SK-N-SH (cell line): ENCODE data around the gene ALAS2. TPM values are rescaled to one million over a fixed set of nuclear protein-coding genes. Genes with fewer than 3 reads are reported as not detected.

ENCODE experiments used
- CTCF ChIA-PET: fragments of 300-600, 350-600 bp; formaldehyde crosslinking; extraction: SDS; loops from one replicate; lab custom pipeline; 2021; lab: Yijun Ruan, JAX
- POLR2A ChIA-PET: fragments of 350-600 bp; sonication (Branson Sonifier 250); formaldehyde crosslinking; extraction: SDS; loops from one replicate; lab custom pipeline; 2020; ENCODE audit warnings: antibody characterized with exemption, inconsistent platforms; lab: Yijun Ruan, JAX
- DNase-seq: peaks from one replicate; pipeline ENCODE4 v3.0.0; 2012
- H2AFZ ChIP-seq: fragments of 200-600 bp; sonication (generic); 2 replicates; pipeline ENCODE4 v1.8.1; 2016; ENCODE audit warnings: antibody characterized with exemption, mild to moderate bottlenecking, low read depth
- H3F3A ChIP-seq: fragments of 200-600 bp; sonication (generic); replicated peaks from 2 replicates; pipeline ENCODE3; 2016; ENCODE audit warnings: antibody characterized with exemption, mild to moderate bottlenecking; ENCODE audit not compliant: insufficient read depth
- H3K27ac ChIP-seq, 2 experiments: fragments of 200-500 bp in 1 of 2; fragments of 200-600 bp in 1 of 2; sonication (Bioruptor generic) in 1 of 2; sonication (generic), shearing (Covaris generic) in 1 of 2; 2 replicates each; pipeline versions ENCODE4 v1.5.1 to v1.6.1; 2014 to 2016; ENCODE audit warnings: low read depth in 2 of 2, inconsistent platforms in 1 of 2, low read length in 1 of 2, mild to moderate bottlenecking in 1 of 2, mixed read lengths in 1 of 2
- H3K27me3 ChIP-seq: fragments of 200-600 bp; sonication (generic), shearing (Covaris generic); 2 replicates; pipeline ENCODE4 v1.6.1; 2016; ENCODE audit warnings: mixed run types; ENCODE audit not compliant: insufficient read depth
- H3K36me3 ChIP-seq, 2 experiments: fragments of 200-500 bp in 1 of 2; fragments of 200-600 bp in 1 of 2; sonication (Bioruptor generic) in 1 of 2; sonication (generic) in 1 of 2; replicated peaks in 1 of 2; 2 replicates each; pipeline versions ENCODE3 to v1.5.1; 2014 to 2016; ENCODE audit warnings: low read length in 1 of 2, mild to moderate bottlenecking in 1 of 2; ENCODE audit not compliant: insufficient read depth in 2 of 2, control insufficient read depth in 1 of 2
- H3K4me1 ChIP-seq, 2 experiments: fragments of 200-500 bp in 1 of 2; fragments of 200-600 bp in 1 of 2; sonication (Bioruptor generic) in 1 of 2; sonication (generic), shearing (Covaris generic) in 1 of 2; 2 replicates each; pipeline versions ENCODE4 v1.5.1 to v1.6.1; 2014 to 2016; ENCODE audit warnings: low read depth in 1 of 2, low read length in 1 of 2, mixed run types in 1 of 2; ENCODE audit not compliant: insufficient read depth in 2 of 2, control insufficient read depth in 1 of 2
- H3K4me2 ChIP-seq: fragments of 200-600 bp; sonication (generic), shearing (Covaris generic); 2 replicates; pipeline ENCODE4 v1.6.1; 2017; ENCODE audit warnings: mixed run types
- H3K4me3 ChIP-seq, 2 experiments: fragments of 200-500 bp in 1 of 2; fragments of 200-600 bp in 1 of 2; sonication (Bioruptor generic) in 1 of 2; sonication (generic), shearing (Covaris generic) in 1 of 2; 2 replicates each; pipeline versions ENCODE4 v1.5.1 to v1.8.1; 2014 to 2016; ENCODE audit warnings: low read depth in 2 of 2, inconsistent platforms in 1 of 2, low read length in 1 of 2, mild to moderate bottlenecking in 1 of 2, mixed read lengths in 1 of 2, moderate library complexity in 1 of 2
- H3K79me2 ChIP-seq: fragments of 200-600 bp; sonication (generic); 2 replicates; pipeline ENCODE4 v1.8.1; 2017; ENCODE audit warnings: mild to moderate bottlenecking; ENCODE audit not compliant: insufficient read depth
- H3K9ac ChIP-seq: fragments of 200-600 bp; sonication (generic); 2 replicates; pipeline ENCODE4 v1.6.1; 2017; ENCODE audit warnings: mixed run types
- H3K9me2 ChIP-seq: fragments of 200-600 bp; sonication (generic); 2 replicates; pipeline ENCODE4 v1.6.1; 2017; ENCODE audit warnings: mixed run types
- H3K9me3 ChIP-seq: fragments of 200-600 bp; sonication (generic); 2 replicates; pipeline ENCODE4 v1.6.1; 2017; ENCODE audit warnings: mixed run types, mild to moderate bottlenecking, moderate library complexity
- H4K20me1 ChIP-seq: fragments of 200-600 bp; sonication (generic); 2 replicates; pipeline ENCODE4 v1.6.1; 2017; ENCODE audit warnings: mild to moderate bottlenecking, mixed run types; ENCODE audit not compliant: insufficient read depth
- CHD2 ChIP-seq: fragments of 150-350 bp; IDR thresholded peaks from 2 replicates; pipeline ENCODE4 v1.6.1; 2018; ENCODE audit warnings: low read length; ENCODE audit not compliant: partially characterized antibody
- ELF1 ChIP-seq: IDR thresholded peaks from 2 replicates; pipeline ENCODE4 v1.4.0; 2012
- EP300 ChIP-seq, 2 experiments: IDR thresholded peaks; 2 replicates each; pipeline versions ENCODE4 v1.4.0 to v1.6.1; 2012; ENCODE audit warnings: borderline replicate concordance in 1 of 2, low read depth in 1 of 2, low read length in 1 of 2
- EZH2phosphoT487 ChIP-seq: fragments of 200-600 bp; sonication (generic); IDR thresholded peaks from 2 replicates; pipeline ENCODE4 v1.6.1; 2017; ENCODE audit warnings: low read depth, mixed run types, mild to moderate bottlenecking, antibody characterized with exemption, moderate library complexity, borderline replicate concordance
- IRF3 ChIP-seq: fragments of 150-350 bp; IDR thresholded peaks from 2 replicates; pipeline ENCODE4 v1.6.1; 2016; ENCODE audit warnings: mild to moderate bottlenecking, low read depth, low read length
- JUND ChIP-seq: IDR thresholded peaks from 2 replicates; pipeline ENCODE4 v1.4.0; 2012
- MAX ChIP-seq: IDR thresholded peaks from 2 replicates; pipeline ENCODE4 v1.4.0; 2012; ENCODE audit warnings: low read depth
- MEF2A ChIP-seq: IDR thresholded peaks from 2 replicates; pipeline ENCODE4 v1.4.0; 2012; ENCODE audit warnings: low read depth, borderline replicate concordance
- NFIC ChIP-seq: IDR thresholded peaks from 2 replicates; pipeline ENCODE4 v1.4.0; 2012; ENCODE audit warnings: borderline replicate concordance
- NRF1 ChIP-seq: IDR thresholded peaks from 2 replicates; pipeline ENCODE4 v1.6.1; 2012; ENCODE audit warnings: low read depth, mild to moderate bottlenecking, low read length
- PBX3 ChIP-seq: IDR thresholded peaks from 2 replicates; pipeline ENCODE4; 2012
- RAD21 ChIP-seq: IDR thresholded peaks from 2 replicates; pipeline ENCODE4 v1.6.1; 2012; ENCODE audit warnings: mild to moderate bottlenecking, low read length
- REST ChIP-seq: IDR thresholded peaks from 2 replicates; pipeline ENCODE4 v1.6.1; 2012; ENCODE audit warnings: mild to moderate bottlenecking, low read depth, low read length, moderate library complexity
- SIN3A ChIP-seq: IDR thresholded peaks from 2 replicates; pipeline ENCODE4 v1.6.1; 2012; ENCODE audit warnings: low read depth, mild to moderate bottlenecking, low read length, moderate library complexity, borderline replicate concordance
- SMC3 ChIP-seq: IDR thresholded peaks from 2 replicates; pipeline ENCODE4 v1.6.1; 2012; ENCODE audit warnings: low read depth, low read length, improper control_type of control experiment
- TAF1 ChIP-seq: IDR thresholded peaks from 2 replicates; pipeline ENCODE4 v1.6.1; 2012; ENCODE audit warnings: low read depth, mild to moderate bottlenecking, low read length, moderate library complexity, borderline replicate concordance
- TCF12 ChIP-seq: IDR thresholded peaks from 2 replicates; pipeline ENCODE4 v1.4.0; 2012
- TEAD4 ChIP-seq: IDR thresholded peaks from 2 replicates; pipeline ENCODE4 v1.4.0; 2012; ENCODE audit warnings: mild to moderate bottlenecking, borderline replicate concordance; ENCODE audit not compliant: insufficient read depth
- USF1 ChIP-seq: IDR thresholded peaks from 2 replicates; pipeline ENCODE4 v1.4.0; 2012; ENCODE audit warnings: low read depth, borderline replicate concordance
- USF2 ChIP-seq: fragments of 150-350 bp; IDR thresholded peaks from 2 replicates; pipeline ENCODE4 v1.6.1; 2017; ENCODE audit warnings: antibody characterized with exemption, low read length, low read depth, borderline replicate concordance
- YY1 ChIP-seq: IDR thresholded peaks from 2 replicates; pipeline ENCODE4 v1.4.0; 2012; ENCODE audit warnings: low read depth, mild to moderate bottlenecking
- WGBS: methylation state at CpG from one replicate; pipeline ENCODE4 v1.1.6; 2017; ENCODE audit warnings: low lambda C conversion rate; 5-methylcytosine and 5-hydroxymethylcytosine counted together
- polyA plus RNA-seq, 3 experiments: library from polyadenylated mRNA; depleted of rRNA; stranded (reverse); fragments of >200 nt; gene quantifications; 2 replicates each; pipeline ENCODE4 v1.2.3, GENCODE V29; 2012

Gene ALAS2
- polyA plus RNA-seq, 1 of the 3 experiments (the other 2 are of a cell fraction): not detected

GRCh38 chrX:55026143-55026542 is 4.6 kb downstream of the ALAS2 start:
- Histone ChIP-seq H3K36me3 (no peaks in the 10 kb centered on the region), H2AFZ (no peak overlapping the region), H3K27ac (no peak overlapping the region), H3K9me2 (no peaks in the 10 kb centered on the region), H3K9ac (no peak overlapping the region), H3K79me2 (no peaks in the 10 kb centered on the region), H3K4me1 (no peaks in the 10 kb centered on the region), H3K4me3 (no peak overlapping the region), H3K4me2 (no peak overlapping the region), H4K20me1 (no peaks in the 10 kb centered on the region), H3K9me3 (no peaks in the 10 kb centered on the region), H3K27me3 (peaks cover 4% of the 10 kb centered on the region; the same call in 1 of the 2 replicates), H3F3A (no peaks in the 10 kb centered on the region)
- ChIA-PET POLR2A (no interaction called here), CTCF (no interaction called here)
- TF ChIP-seq REST: no peak
- TF ChIP-seq TEAD4: no peak
- no peak for TF ChIP-seq EP300 (IDR thresholded peaks at IDR 0.05; ENCODE audit: borderline replicate concordance in 1 of 2, low read depth in 1 of 2, low read length in 1 of 2)
- TF ChIP-seq USF2: no peak
- no peak for TF ChIP-seq NFIC
- no peak for TF ChIP-seq TAF1
- TF ChIP-seq YY1: no peak
- no peak for TF ChIP-seq RAD21
- no peak for TF ChIP-seq MAX
- TF ChIP-seq JUND: no peak
- TF ChIP-seq USF1: no peak
- no peak for TF ChIP-seq NRF1
- no peak for DNase-seq

- WGBS: 30% methylated on average over 4 of the region's 4 CpGs
- Histone ChIP-seq H3K4me1 (no peaks in the 10 kb centered on the region), H3K27me3 (no peaks in the 10 kb centered on the region; the same call in 1 of the 2 replicates), H3K36me3 (no peaks in the 10 kb centered on the region), H4K20me1 (no peaks in the 10 kb centered on the region), H3K4me3 (no peak overlapping the region), H3K27ac (no peak overlapping the region), H2AFZ (no peak overlapping the region), H3K9me3 (no peaks in the 10 kb centered on the region), H3K9me2 (no peaks in the 10 kb centered on the region), H3F3A (no peaks in the 10 kb centered on the region), H3K4me2 (no peak overlapping the region), H3K79me2 (no peaks in the 10 kb centered on the region), H3K9ac (no peak overlapping the region)
- ChIA-PET POLR2A (interaction anchor here (0.6 kb wide), 1 partner anchor 375 kb away, joined by 3 read pairs; no protein-coding TSS in a partner anchor), CTCF (interaction anchor here (0.6 to 3.2 kb wide), 2 partner anchors 54 to 123 kb away, joined by 3 to 10 read pairs; no protein-coding TSS in a partner anchor)
- no peak for DNase-seq
- TF ChIP-seq USF1: no peak
- no peak for TF ChIP-seq SMC3
- TF ChIP-seq YY1: no peak
- TF ChIP-seq EZH2phosphoT487: no peak
- TF ChIP-seq ELF1: no peak
- TF ChIP-seq JUND: no peak
- TF ChIP-seq NRF1: no peak
- no peak for TF ChIP-seq TCF12
- TF ChIP-seq IRF3: no peak
- TF ChIP-seq MEF2A: no peak
- no peak for TF ChIP-seq PBX3
- no peak for TF ChIP-seq CHD2
- TF ChIP-seq SIN3A: no peak
These were observed 15.9 kb downstream of the ALAS2 start for GRCh38 chrX:55014897-55015299.
